Measurements from ENCODE around the gene TSPAN32. TPM values are rescaled to one million over a fixed set of nuclear protein-coding genes. Genes with fewer than 3 reads are reported as not detected.
"Not testable (repeated sequence)": the region's sequence is repeated elsewhere in the genome, so short reads cannot be mapped to it uniquely, and the experiment has no call there.

The TSPAN32 gene
- total and polyA plus RNA-seq, 2 donors = 4.0 to 15.7 TPM

GRCh38 chr11:2277008-2277346 lies 24.8 kb upstream of the TSPAN32 start:
- WGBS = 73% methylated on average over 6 of the region's 6 CpGs
- DNase-seq (ENCODE audit: low read depth in 6 of 9, low spot score in 9 of 9) = no peak

GRCh38 chr11:2277933-2278523 lies 23.8 kb upstream of the TSPAN32 start:
- H3K27ac ChIP-seq (ENCODE audit: low read depth in 1 of 2, low read length in 1 of 2) = no peak overlapping the region
- H3K4me1 ChIP-seq (ENCODE audit: control insufficient read depth in 2 of 2, insufficient read depth in 2 of 2, low read length in 2 of 2) = no peaks in the 10 kb centered on the region
- no peaks in the 10 kb centered on the region for H3K36me3 ChIP-seq (ENCODE audit: control insufficient read depth in 2 of 2, insufficient read depth in 2 of 2, low read length in 1 of 2)
- H3K9me3 ChIP-seq (ENCODE audit: control insufficient read depth in 2 of 2, insufficient read depth in 1 of 2, low read length in 1 of 2) = no peaks in the 10 kb centered on the region
- peaks cover 0 to 9% of the 10 kb centered on the region in 2 donors for H3K27me3 ChIP-seq (ENCODE audit: control insufficient read depth in 2 of 2, insufficient read depth in 1 of 2, low read length in 1 of 2)
- H3K4me3 ChIP-seq (ENCODE audit: low read length in 2 of 2) = no peak overlapping the region
- DNase-seq (ENCODE audit: low read depth in 6 of 9, low spot score in 9 of 9) = no peak
- WGBS = 96% methylated on average over 6 of the region's 6 CpGs

More at GRCh38 chr11:2277008-2277346, 24.8 kb upstream of the TSPAN32 start:
- Histone ChIP-seq H3K9me3 (ENCODE audit: control insufficient read depth in 2 of 2, insufficient read depth in 1 of 2, low read length in 1 of 2) (no peaks in the 10 kb centered on the region), H3K27ac (ENCODE audit: low read depth in 1 of 2, low read length in 1 of 2) (no peak overlapping the region), H3K36me3 (ENCODE audit: control insufficient read depth in 2 of 2, insufficient read depth in 2 of 2, low read length in 1 of 2) (no peaks in the 10 kb centered on the region), H3K4me1 (ENCODE audit: control insufficient read depth in 2 of 2, insufficient read depth in 2 of 2, low read length in 2 of 2) (no peaks in the 10 kb centered on the region), H3K27me3 (ENCODE audit: control insufficient read depth in 2 of 2, insufficient read depth in 1 of 2, low read length in 1 of 2) (peaks cover under 1 to 19% of the 10 kb centered on the region in 2 donors), H3K4me3 (ENCODE audit: low read length in 2 of 2) (no peak overlapping the region)

- DNase-seq (ENCODE audit: low read depth in 6 of 9, low spot score in 9 of 9) = no peak
- Histone ChIP-seq H3K4me3 (ENCODE audit: low read length in 2 of 2) (no peak overlapping the region), H3K9me3 (ENCODE audit: control insufficient read depth in 2 of 2, insufficient read depth in 1 of 2, low read length in 1 of 2) (no peaks in the 10 kb centered on the region), H3K4me1 (ENCODE audit: control insufficient read depth in 2 of 2, insufficient read depth in 2 of 2, low read length in 2 of 2) (no peaks in the 10 kb centered on the region), H3K36me3 (ENCODE audit: control insufficient read depth in 2 of 2, insufficient read depth in 2 of 2, low read length in 1 of 2) (no peaks in the 10 kb centered on the region), H3K27ac (ENCODE audit: low read depth in 1 of 2, low read length in 1 of 2) (no peak overlapping the region), H3K27me3 (ENCODE audit: control insufficient read depth in 2 of 2, insufficient read depth in 1 of 2, low read length in 1 of 2) (peaks cover 0 to 3% of the 10 kb centered on the region in 2 donors)
- WGBS = 88% methylated on average over 2 of the region's 2 CpGs
Measured at GRCh38 chr11:2280208-2280607, 21.6 kb upstream of the TSPAN32 start.

GRCh38 chr11:2286350-2286749 lies 15.5 kb upstream of the TSPAN32 start:
- 92% methylated on average over 11 of the region's 13 CpGs for WGBS
- not testable (repeated sequence) for H3K27ac ChIP-seq (ENCODE audit: low read depth in 1 of 2, low read length in 1 of 2); H3K4me3 ChIP-seq (ENCODE audit: low read length in 2 of 2); H3K9me3 ChIP-seq (ENCODE audit: control insufficient read depth in 2 of 2, insufficient read depth in 1 of 2, low read length in 1 of 2); H3K4me1 ChIP-seq (ENCODE audit: control insufficient read depth in 2 of 2, insufficient read depth in 2 of 2, low read length in 2 of 2); H3K36me3 ChIP-seq (ENCODE audit: control insufficient read depth in 2 of 2, insufficient read depth in 2 of 2, low read length in 1 of 2); DNase-seq (ENCODE audit: low read depth in 6 of 9, low spot score in 9 of 9); H3K27me3 ChIP-seq (ENCODE audit: control insufficient read depth in 2 of 2, insufficient read depth in 1 of 2, low read length in 1 of 2)

GRCh38 chr11:2287091-2287490 lies 14.7 kb upstream of the TSPAN32 start:
- no peak for DNase-seq (ENCODE audit: low read depth in 6 of 9, low spot score in 9 of 9)
- Histone ChIP-seq H3K36me3 (ENCODE audit: control insufficient read depth in 2 of 2, insufficient read depth in 2 of 2, low read length in 1 of 2) (no peaks in the 10 kb centered on the region), H3K27me3 (ENCODE audit: control insufficient read depth in 2 of 2, insufficient read depth in 1 of 2, low read length in 1 of 2) (no peaks in the 10 kb centered on the region), H3K9me3 (ENCODE audit: control insufficient read depth in 2 of 2, insufficient read depth in 1 of 2, low read length in 1 of 2) (no peaks in the 10 kb centered on the region), H3K4me3 (ENCODE audit: low read length in 2 of 2) (no peak overlapping the region), H3K27ac (ENCODE audit: low read depth in 1 of 2, low read length in 1 of 2) (no peak overlapping the region), H3K4me1 (ENCODE audit: control insufficient read depth in 2 of 2, insufficient read depth in 2 of 2, low read length in 2 of 2) (peaks cover 0 to 4% of the 10 kb centered on the region in 2 donors)
- WGBS = 67% methylated on average over 16 of the region's 16 CpGs

- H3K27me3 ChIP-seq (ENCODE audit: control insufficient read depth in 2 of 2, insufficient read depth in 1 of 2, low read length in 1 of 2) = peaks cover 0 to 11% of the 10 kb centered on the region in 2 donors
- 96% methylated on average over 6 of the region's 6 CpGs for WGBS
- no peak overlapping the region for H3K27ac ChIP-seq (ENCODE audit: low read depth in 1 of 2, low read length in 1 of 2)
- peaks cover 0 to 4% of the 10 kb centered on the region in 2 donors for H3K4me1 ChIP-seq (ENCODE audit: control insufficient read depth in 2 of 2, insufficient read depth in 2 of 2, low read length in 2 of 2)
- no peak overlapping the region for H3K4me3 ChIP-seq (ENCODE audit: low read length in 2 of 2)
- H3K9me3 ChIP-seq (ENCODE audit: control insufficient read depth in 2 of 2, insufficient read depth in 1 of 2, low read length in 1 of 2) = no peaks in the 10 kb centered on the region
- no peaks in the 10 kb centered on the region for H3K36me3 ChIP-seq (ENCODE audit: control insufficient read depth in 2 of 2, insufficient read depth in 2 of 2, low read length in 1 of 2)
- no peak for DNase-seq (ENCODE audit: low read depth in 6 of 9, low spot score in 9 of 9)
Measured at GRCh38 chr11:2289350-2289749, 12.5 kb upstream of the TSPAN32 start.

GRCh38 chr11:2289859-2290258 lies 12.0 kb upstream of the TSPAN32 start:
- no peak overlapping the region for H3K4me3 ChIP-seq (ENCODE audit: low read length in 2 of 2)
- no peaks in the 10 kb centered on the region for H3K36me3 ChIP-seq (ENCODE audit: control insufficient read depth in 2 of 2, insufficient read depth in 2 of 2, low read length in 1 of 2)
- DNase-seq (ENCODE audit: low read depth in 6 of 9, low spot score in 9 of 9) = no peak
- peaks cover 0 to 4% of the 10 kb centered on the region in 2 donors for H3K4me1 ChIP-seq (ENCODE audit: control insufficient read depth in 2 of 2, insufficient read depth in 2 of 2, low read length in 2 of 2)
- H3K27me3 ChIP-seq (ENCODE audit: control insufficient read depth in 2 of 2, insufficient read depth in 1 of 2, low read length in 1 of 2) = peaks cover 0 to 12% of the 10 kb centered on the region in 2 donors
- 94% methylated on average over 10 of the region's 10 CpGs for WGBS
- H3K27ac ChIP-seq (ENCODE audit: low read depth in 1 of 2, low read length in 1 of 2) = no peak overlapping the region
- H3K9me3 ChIP-seq (ENCODE audit: control insufficient read depth in 2 of 2, insufficient read depth in 1 of 2, low read length in 1 of 2) = no peaks in the 10 kb centered on the region

DNA sequence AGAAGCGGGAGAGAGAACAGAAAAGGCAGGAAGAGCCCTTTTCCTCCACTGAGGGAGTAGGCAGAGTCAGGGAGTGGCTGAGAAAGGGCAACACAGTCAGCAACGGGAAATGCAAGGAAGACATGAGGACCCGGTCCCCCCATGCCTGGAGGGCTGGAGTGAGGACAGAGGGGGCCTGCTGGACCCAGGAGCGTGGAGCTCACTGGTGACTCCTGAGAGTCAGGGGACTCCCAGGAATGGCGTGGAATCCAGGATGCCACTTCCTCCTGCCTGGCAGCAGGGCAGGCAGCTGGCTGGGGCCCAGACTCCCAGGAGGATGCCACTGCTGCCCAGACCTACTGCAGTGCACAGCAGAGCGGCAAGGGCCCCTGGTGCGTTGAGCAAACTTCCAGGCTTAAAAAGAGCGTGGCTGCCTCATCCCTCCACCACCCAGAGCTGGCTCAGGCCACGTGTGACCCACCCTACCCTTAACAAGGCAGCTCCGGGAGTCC lies 11.4 kb upstream of the TSPAN32 start:
- H3K27ac ChIP-seq (ENCODE audit: low read depth in 1 of 2, low read length in 1 of 2) = no peak overlapping the region
- H3K27me3 ChIP-seq (ENCODE audit: control insufficient read depth in 2 of 2, insufficient read depth in 1 of 2, low read length in 1 of 2) = peaks cover 0 to 12% of the 10 kb centered on the region in 2 donors
- H3K9me3 ChIP-seq (ENCODE audit: control insufficient read depth in 2 of 2, insufficient read depth in 1 of 2, low read length in 1 of 2) = no peaks in the 10 kb centered on the region
- no peaks in the 10 kb centered on the region for H3K36me3 ChIP-seq (ENCODE audit: control insufficient read depth in 2 of 2, insufficient read depth in 2 of 2, low read length in 1 of 2)
- peaks cover 0 to 4% of the 10 kb centered on the region in 2 donors for H3K4me1 ChIP-seq (ENCODE audit: control insufficient read depth in 2 of 2, insufficient read depth in 2 of 2, low read length in 2 of 2)
- no peak for DNase-seq (ENCODE audit: low read depth in 6 of 9, low spot score in 9 of 9)
- H3K4me3 ChIP-seq (ENCODE audit: low read length in 2 of 2) = no peak overlapping the region
- WGBS = 86% methylated on average over 10 of the region's 10 CpGs

- Histone ChIP-seq H3K9me3 (ENCODE audit: control insufficient read depth in 2 of 2, insufficient read depth in 1 of 2, low read length in 1 of 2) (no peaks in the 10 kb centered on the region), H3K27me3 (ENCODE audit: control insufficient read depth in 2 of 2, insufficient read depth in 1 of 2, low read length in 1 of 2) (peaks cover 0 to 12% of the 10 kb centered on the region in 2 donors), H3K4me3 (ENCODE audit: low read length in 2 of 2) (no peak overlapping the region), H3K27ac (ENCODE audit: low read depth in 1 of 2, low read length in 1 of 2) (no peak overlapping the region), H3K36me3 (ENCODE audit: control insufficient read depth in 2 of 2, insufficient read depth in 2 of 2, low read length in 1 of 2) (peaks cover 0 to 7% of the 10 kb centered on the region in 2 donors), H3K4me1 (ENCODE audit: control insufficient read depth in 2 of 2, insufficient read depth in 2 of 2, low read length in 2 of 2) (no peaks in the 10 kb centered on the region)
- 79% methylated on average over 20 of the region's 20 CpGs for WGBS
- no peak for DNase-seq (ENCODE audit: low read depth in 6 of 9, low spot score in 9 of 9)
Measured at GRCh38 chr11:2293531-2293971, 8.3 kb upstream of the TSPAN32 start.
